Measurements from ENCODE around the gene GAS6.
"Not testable (repeated sequence)": the region's sequence is repeated elsewhere in the genome, so short reads cannot be mapped to it uniquely, and the experiment has no call there.

Gene GAS6

DNA sequence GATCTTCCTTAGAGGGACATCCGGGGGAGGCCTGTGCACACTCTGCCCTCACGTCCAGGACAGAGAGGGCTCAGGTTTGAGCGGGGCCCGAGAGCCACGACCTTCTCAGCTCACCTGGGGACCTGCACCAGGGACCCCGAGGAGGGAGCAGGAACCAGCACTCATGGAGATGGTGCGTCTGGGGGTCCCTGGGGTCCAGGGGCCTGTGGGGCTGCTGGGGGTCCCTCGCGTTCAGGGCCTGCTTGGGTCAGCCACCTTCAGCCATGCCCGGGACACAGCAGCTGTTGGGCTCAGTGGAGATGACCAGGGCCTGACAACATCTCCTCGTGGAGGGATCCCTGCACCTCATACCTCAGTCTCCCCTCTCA lies 57.8 kb downstream of the GAS6 start:
- DNase-seq (ENCODE audit: low read depth, low spot score), result no peak

GRCh38 chr13:113805431-113806103 lies 58.3 kb downstream of the GAS6 start:
- DNase-seq (ENCODE audit: low read depth, low spot score), result no peak

- no peak for DNase-seq (ENCODE audit: low read depth, low spot score)
These were observed 59.0 kb downstream of the GAS6 start for GRCh38 chr13:113804703-113805430.

- DNase-seq (ENCODE audit: low read depth, low spot score), result no peak
These were observed 59.7 kb downstream of the GAS6 start for GRCh38 chr13:113804017-113804702.

DNA sequence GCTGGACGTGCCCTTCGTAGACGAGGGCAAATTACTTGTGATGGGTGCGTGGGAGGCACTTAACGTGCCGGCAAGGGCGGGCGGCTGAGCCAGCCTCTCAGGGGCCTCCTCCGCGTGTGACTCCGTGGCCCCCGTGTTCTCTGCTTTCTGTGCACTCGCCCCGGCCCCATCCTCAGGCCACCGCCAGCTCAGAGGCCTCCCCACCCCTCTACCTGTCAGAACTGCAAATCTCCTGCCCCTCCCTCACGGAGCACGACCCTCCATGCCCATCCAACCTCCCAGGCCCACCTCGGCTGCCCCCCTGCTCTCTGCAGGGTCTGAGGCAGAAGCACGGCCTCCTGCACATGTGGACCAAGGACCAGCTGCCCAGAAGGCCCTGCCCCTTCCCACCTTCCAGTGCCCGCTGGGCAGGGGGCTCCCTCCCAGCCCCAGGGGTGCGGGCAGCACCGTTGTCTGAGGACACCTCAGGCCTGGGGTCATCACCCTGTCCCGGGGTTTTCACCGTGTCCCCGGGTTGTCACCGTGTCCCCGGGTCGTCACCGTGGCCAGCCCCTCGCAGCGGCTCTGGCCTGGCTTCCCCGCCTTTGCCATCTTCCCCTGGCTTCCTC lies 60.4 kb downstream of the GAS6 start:
- DNase-seq (ENCODE audit: low read depth, low spot score), result no peak

DNA sequence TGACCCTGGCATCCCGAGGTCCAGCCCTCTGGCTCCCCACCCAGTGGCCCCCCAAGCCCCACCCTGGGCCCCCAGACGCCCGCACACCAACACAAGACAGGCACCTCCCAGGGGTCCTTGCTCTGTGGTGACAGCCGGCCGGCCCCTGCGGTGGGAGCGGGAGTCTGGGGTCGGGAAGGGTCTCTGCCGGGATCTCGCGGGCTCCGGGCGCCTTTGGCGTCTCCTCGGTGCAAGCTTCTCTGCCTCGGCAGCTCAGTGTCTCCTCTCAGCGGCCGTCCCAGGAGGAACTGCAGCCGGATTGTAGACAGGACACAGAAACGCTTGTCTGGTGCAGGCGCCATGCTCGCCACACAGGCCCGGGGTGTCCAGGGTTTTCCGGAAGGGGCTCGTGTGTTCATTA lies 61.1 kb downstream of the GAS6 start:
- no peak for DNase-seq (ENCODE audit: low read depth, low spot score)

DNA sequence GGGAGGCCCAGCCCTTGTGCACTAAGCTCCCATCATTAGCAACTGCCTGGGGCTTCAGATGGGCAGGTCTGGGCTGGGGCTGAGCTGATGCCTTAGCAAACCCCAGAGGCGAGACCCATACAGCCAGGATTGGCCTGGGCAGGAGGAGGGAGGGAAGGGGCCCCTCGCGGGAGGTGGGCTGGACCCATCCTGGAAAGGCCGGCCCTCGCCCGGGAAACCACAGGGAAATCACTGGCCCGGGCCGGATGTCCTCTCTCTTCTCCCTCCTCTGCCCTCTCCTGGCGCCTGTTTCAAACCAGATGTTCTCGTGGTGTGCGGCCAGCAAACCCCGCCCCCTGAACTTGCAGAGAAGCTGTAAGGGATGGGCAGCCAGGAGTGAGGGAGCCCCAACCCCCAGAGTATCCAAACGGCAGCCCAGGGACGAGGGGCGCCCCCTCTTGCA lies 61.8 kb downstream of the GAS6 start:
- DNase-seq (ENCODE audit: low read depth, low spot score), result no peak

DNA sequence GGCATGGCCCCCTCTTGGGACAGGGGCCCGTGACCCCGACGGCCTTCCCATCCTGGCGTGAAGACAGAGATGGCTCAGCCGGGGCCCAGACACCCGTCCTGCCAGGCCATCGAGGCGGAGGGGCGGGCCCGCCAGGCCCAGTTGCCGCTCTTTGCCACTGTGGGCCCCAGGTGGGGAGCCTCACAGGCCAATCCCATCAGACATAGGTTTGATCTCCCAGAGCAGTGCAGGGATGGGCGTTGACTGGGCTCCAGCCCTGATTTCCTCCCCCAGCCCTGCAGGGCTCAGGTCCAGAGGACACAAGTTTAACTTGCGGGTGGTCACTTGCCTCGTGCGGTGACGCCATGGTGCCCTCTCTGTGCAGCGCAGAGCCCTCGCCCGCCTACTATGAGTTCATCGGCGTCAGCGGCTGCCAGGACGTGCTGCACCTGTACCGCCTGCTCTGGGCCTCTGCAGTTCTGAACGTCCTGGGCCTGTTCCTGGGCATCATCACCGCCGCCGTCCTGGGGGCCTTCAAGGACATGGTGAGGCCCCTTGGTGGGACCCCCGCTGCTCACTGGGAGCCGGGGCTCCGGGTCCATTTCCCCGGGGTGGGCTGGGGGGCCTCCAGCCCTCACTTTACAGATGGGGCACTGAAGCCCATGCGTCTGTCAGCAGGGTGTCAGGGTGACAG lies 62.5 kb downstream of the GAS6 start:
- DNase-seq (ENCODE audit: low read depth, low spot score), result no peak

DNA sequence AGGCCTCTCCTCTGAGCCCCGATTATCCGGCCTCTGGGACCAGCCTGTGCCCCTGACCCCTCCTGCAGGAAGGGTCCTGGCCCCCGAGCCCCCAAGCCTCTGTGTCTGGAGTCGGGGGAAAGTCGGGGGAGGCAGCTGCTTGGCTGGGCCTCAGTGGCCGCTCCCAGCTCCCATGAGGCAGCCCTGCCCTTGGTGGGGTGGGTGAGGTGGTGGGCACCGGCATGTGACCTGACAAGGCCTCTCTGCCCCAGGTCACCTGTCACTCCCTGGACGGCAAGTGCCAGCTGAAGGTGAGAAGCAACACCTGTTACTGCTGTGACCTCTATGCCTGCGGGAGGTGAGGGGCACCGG lies 63.3 kb downstream of the GAS6 start:
- no peak for DNase-seq (ENCODE audit: low read depth, low spot score)

DNA sequence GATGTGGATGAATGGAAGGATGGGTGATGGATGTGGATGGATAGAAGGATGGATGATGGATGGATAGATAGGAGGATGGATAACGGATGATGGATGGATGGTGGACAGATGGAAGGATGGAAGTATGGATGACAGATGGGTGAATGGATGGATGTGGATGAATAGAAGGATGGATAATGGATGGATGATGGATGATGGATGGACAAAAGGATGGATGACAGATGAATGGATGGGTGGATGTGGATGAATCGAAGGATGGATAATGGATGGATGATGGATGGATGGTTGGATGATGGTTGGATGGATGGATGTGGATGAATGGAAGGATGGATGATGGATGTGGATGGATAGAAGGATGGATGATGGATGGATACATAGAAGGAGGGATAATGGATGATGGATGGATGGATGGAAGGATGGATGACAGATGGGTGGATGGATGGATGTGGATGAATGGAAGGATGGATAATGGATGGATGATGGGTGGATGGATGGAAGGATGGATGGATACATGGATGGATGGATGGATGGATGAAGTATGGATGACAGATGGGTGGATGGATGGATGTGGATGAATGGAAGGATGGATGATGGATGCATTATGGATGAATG lies 65.6 kb downstream of the GAS6 start:
- DNase-seq (ENCODE audit: low read depth, low spot score), result no peak

DNA sequence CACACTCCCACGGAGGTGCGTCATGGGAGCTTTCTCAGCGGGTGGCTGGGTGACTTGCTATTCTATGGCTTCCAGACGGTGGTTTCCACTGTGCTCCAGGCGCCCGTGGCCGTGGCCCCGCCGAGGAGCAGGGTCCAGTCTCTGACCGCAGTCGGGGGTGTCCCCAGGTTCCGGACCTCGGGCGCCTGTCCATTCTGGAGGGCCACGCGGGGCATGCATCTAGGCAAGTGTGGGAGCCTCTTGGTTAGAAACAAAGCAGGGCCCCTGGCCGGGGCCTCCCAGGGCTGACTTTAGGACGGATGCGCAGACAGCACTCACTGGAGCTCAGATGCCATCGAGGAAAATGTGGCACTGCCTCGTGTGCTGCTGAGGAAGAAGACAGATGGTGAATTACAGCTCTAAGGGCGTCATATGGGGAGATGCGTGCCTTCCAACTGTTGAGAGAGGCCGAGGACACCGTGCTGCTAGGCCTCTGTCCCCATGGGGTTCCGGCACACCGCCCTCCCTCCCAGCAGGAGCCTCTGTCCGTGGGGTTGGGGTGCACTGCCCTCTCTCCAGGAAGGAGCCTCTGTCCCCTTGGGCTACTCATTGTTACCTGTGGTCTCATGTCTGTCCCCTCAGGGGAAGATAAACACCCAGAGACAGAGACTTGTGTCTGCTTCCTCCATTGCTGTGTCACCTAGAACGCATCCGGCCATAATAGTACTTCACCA lies 66.8 kb downstream of the GAS6 start:
- DNase-seq (ENCODE audit: low read depth, low spot score), result no peak

GRCh38 chr13:113796211-113796963 lies 67.5 kb downstream of the GAS6 start:
- no peak for DNase-seq (ENCODE audit: low read depth, low spot score)

DNA sequence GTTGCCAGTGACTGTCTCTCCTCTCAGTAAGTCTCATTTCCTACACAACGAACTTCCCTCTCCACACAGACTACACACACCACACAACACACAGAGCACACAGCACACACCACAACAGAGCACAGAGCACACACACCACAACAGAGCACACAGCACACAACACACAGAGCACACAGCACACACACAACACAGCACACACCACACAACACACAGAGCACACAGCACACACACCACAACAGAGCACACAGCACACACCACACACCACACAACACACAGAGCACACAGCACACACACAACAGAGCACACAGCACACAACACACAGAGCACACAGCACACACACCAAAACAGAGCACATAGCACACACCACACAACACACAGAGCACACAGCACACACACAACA lies 68.5 kb downstream of the GAS6 start:
- not testable (repeated sequence) for DNase-seq (ENCODE audit: low read depth, low spot score)

GRCh38 chr13:113794764-113795173 lies 69.1 kb downstream of the GAS6 start:
- no peak for DNase-seq (ENCODE audit: low read depth, low spot score)

- DNase-seq (ENCODE audit: low read depth, low spot score), result no peak
These were observed 69.8 kb downstream of the GAS6 start for GRCh38 chr13:113794086-113794485.

DNA sequence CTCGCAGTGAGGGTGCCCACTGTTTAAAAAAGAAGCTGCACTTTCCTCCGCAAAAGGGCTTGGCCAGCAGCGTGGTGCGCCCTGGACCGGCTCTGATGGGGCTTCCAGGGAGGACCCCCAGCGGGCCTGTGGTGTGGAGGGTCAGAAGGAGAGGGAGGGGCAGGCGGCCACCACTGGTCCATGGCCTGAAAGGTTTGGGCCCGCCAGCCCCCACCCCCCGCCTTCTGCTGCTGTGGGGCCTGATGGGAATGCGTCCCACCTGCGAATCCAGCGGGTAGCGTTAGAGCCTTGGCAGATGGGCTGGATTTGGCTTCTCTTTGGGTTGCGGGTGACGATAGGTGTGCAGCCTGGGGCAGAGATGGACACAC lies 70.2 kb downstream of the GAS6 start:
- no peak for DNase-seq (ENCODE audit: low read depth, low spot score)

DNA sequence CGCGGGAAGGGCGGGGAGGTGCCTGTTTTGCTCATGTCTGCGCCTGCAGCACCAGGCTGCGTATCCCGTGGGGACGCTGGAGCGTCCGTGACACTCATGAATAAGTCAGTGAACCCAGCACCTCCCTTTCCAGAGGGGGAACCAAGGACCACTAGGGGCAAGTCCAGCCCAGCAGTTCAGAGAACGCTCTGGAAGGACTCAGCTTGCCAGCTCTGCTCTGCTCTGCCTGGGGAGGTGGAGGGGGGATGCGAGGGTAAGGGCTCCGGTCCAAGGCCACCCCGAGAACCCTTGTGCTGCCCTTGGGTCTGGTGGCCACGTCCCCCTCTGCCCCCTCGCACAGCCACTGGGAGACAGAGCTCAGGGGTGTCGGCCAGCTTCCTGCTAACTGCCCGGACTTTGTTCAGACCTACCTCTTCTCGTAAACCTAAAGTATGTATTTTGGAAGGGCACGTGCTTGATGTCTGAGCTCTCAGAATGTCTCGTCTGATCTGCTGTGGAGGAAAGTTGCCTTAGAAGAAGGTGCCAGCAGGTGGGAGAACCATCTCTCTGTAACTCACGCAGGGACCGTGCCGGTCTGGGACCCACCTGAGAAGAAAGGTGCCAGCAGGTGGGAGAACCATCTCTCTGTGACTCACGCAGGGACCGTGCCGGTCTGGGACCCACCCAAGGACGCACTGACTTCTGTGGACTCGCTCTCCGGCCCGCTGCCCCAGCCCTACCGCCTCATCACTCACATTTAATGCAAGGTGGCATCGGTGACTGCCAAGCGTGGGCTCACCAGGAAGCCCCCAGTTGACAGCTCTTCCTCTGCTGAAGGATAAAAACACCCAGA lies 70.8 kb downstream of the GAS6 start:
- DNase-seq (ENCODE audit: low read depth, low spot score), result no peak

- DNase-seq (ENCODE audit: low read depth, low spot score), result no peak
These were observed 71.6 kb downstream of the GAS6 start for GRCh38 chr13:113792236-113792770.

GRCh38 chr13:113791761-113792160 lies 72.1 kb downstream of the GAS6 start:
- DNase-seq (ENCODE audit: low read depth, low spot score), result no peak
